Measurements from ENCODE around the gene C1D.

The C1D gene

GRCh38 chr2:68059784-68060525 is 2.8 kb downstream of the C1D start:
- H3K79me1 ChIP-seq (ENCODE audit: low read depth, low read length) = no peaks in the 10 kb centered on the region
- no peaks in the 10 kb centered on the region for H3K9me3 ChIP-seq (replicated peaks in 1 of 2; ENCODE audit: control insufficient read depth in 2 of 2, insufficient read depth in 1 of 2, low read depth in 1 of 2, low read length in 2 of 2)
- H3K27me3 ChIP-seq (ENCODE audit: control insufficient read depth in 3 of 3, insufficient read depth in 3 of 3, low read depth in 1 of 3, low read length in 3 of 3) = no peaks in the 10 kb centered on the region
- no peak overlapping the region for H2BK5ac ChIP-seq (ENCODE audit: low read length)
- no peak overlapping the region for H2BK120ac ChIP-seq (ENCODE audit: low read depth, low read length)
- H3K14ac ChIP-seq (ENCODE audit: low read length) = no peak overlapping the region
- WGBS, 2 donors (ENCODE audit: extremely low coverage in 2 of 2, insufficient read length in 2 of 2, insufficient replicate concordance in 1 of 2) = no CpG with 5 or more reads among the region's 12 CpGs
- no peak overlapping the region for H3K4ac ChIP-seq (ENCODE audit: low read length)
- no peak overlapping the region for H4K8ac ChIP-seq (ENCODE audit: low read depth, low read length)
- peaks cover 0 to 2% of the 10 kb centered on the region in 2 donors for H3K4me1 ChIP-seq (ENCODE audit: control insufficient read depth in 2 of 2, insufficient read depth in 1 of 2, low read depth in 1 of 2, low read length in 2 of 2)
- no peak overlapping the region for H3K4me3 ChIP-seq (ENCODE audit: low read length in 2 of 2)
- H3K23ac ChIP-seq (ENCODE audit: low read depth, low read length, poor library complexity) = no peak overlapping the region
- H2BK12ac ChIP-seq (ENCODE audit: low read length) = no peak overlapping the region
- no peak overlapping the region for H2BK15ac ChIP-seq (ENCODE audit: low read length)
- no peak overlapping the region for H3K27ac ChIP-seq (replicated peaks; ENCODE audit: low read length)
- H2AFZ ChIP-seq (ENCODE audit: low read length) = no peak overlapping the region
- no peak for DNase-seq (ENCODE audit: low spot score)
- no peak overlapping the region for H3K9ac ChIP-seq (ENCODE audit: low read depth, low read length, poor library complexity)
- no peak overlapping the region for H3K4me2 ChIP-seq (ENCODE audit: insufficient read depth, low read length, poor library complexity, severe bottlenecking)
- no peaks in the 10 kb centered on the region for H3K36me3 ChIP-seq (replicated peaks in 1 of 2; ENCODE audit: control insufficient read depth in 2 of 2, insufficient read depth in 2 of 2, low read length in 2 of 2)
- H3K18ac ChIP-seq (ENCODE audit: low read length) = no peak overlapping the region
- H4K91ac ChIP-seq (ENCODE audit: low read depth, low read length, poor library complexity) = no peak overlapping the region
- no peak overlapping the region for H2AK5ac ChIP-seq (ENCODE audit: low read depth, low read length)

GRCh38 chr2:68057658-68058396 is 5.0 kb downstream of the C1D start:
- Histone ChIP-seq H2AFZ (ENCODE audit: low read length) (no peak overlapping the region), H3K9ac (ENCODE audit: low read depth, low read length, poor library complexity) (no peak overlapping the region), H3K4me1 (ENCODE audit: control insufficient read depth in 2 of 2, insufficient read depth in 1 of 2, low read depth in 1 of 2, low read length in 2 of 2) (no peaks in the 10 kb centered on the region)

GRCh38 chr2:68052717-68053422 is 9.9 kb downstream of the C1D start:
- H3K4me1 ChIP-seq (ENCODE audit: control insufficient read depth in 2 of 2, insufficient read depth in 1 of 2, low read depth in 1 of 2, low read length in 2 of 2) = no peaks in the 10 kb centered on the region
- H2BK12ac ChIP-seq (ENCODE audit: low read length) = no peak overlapping the region
- DNase-seq (ENCODE audit: low spot score) = no peak
- WGBS, 2 donors (ENCODE audit: extremely low coverage in 2 of 2, insufficient read length in 2 of 2, insufficient replicate concordance in 1 of 2) = no CpG with 5 or more reads among the region's 6 CpGs
- H3K4ac ChIP-seq (ENCODE audit: low read length) = no peak overlapping the region
- no peaks in the 10 kb centered on the region for H3K36me3 ChIP-seq (replicated peaks in 1 of 2; ENCODE audit: control insufficient read depth in 2 of 2, insufficient read depth in 2 of 2, low read length in 2 of 2)
- no peak overlapping the region for H2BK15ac ChIP-seq (ENCODE audit: low read length)
- H3K9ac ChIP-seq (ENCODE audit: low read depth, low read length, poor library complexity) = no peak overlapping the region
- no peaks in the 10 kb centered on the region for H3K27me3 ChIP-seq (ENCODE audit: control insufficient read depth in 3 of 3, insufficient read depth in 3 of 3, low read depth in 1 of 3, low read length in 3 of 3)
- no peak overlapping the region for H2AK5ac ChIP-seq (ENCODE audit: low read depth, low read length)
- H3K27ac ChIP-seq (replicated peaks; ENCODE audit: low read length) = no peak overlapping the region
- H3K4me3 ChIP-seq (ENCODE audit: low read length in 2 of 2) = no peak overlapping the region
- H2AFZ ChIP-seq (ENCODE audit: low read length) = no peak overlapping the region
- no peak overlapping the region for H4K8ac ChIP-seq (ENCODE audit: low read depth, low read length)
- H3K18ac ChIP-seq (ENCODE audit: low read length) = no peak overlapping the region
- no peak overlapping the region for H3K23ac ChIP-seq (ENCODE audit: low read depth, low read length, poor library complexity)
- H3K79me1 ChIP-seq (ENCODE audit: low read depth, low read length) = peaks cover 3% of the 10 kb centered on the region
- H3K14ac ChIP-seq (ENCODE audit: low read length) = no peak overlapping the region
- H3K9me3 ChIP-seq (replicated peaks in 1 of 2; ENCODE audit: control insufficient read depth in 2 of 2, insufficient read depth in 1 of 2, low read depth in 1 of 2, low read length in 2 of 2) = no peaks in the 10 kb centered on the region
- no peak overlapping the region for H4K91ac ChIP-seq (ENCODE audit: low read depth, low read length, poor library complexity)
- H2BK120ac ChIP-seq (ENCODE audit: low read depth, low read length) = no peak overlapping the region
- no peak overlapping the region for H2BK5ac ChIP-seq (ENCODE audit: low read length)
- no peak overlapping the region for H3K4me2 ChIP-seq (ENCODE audit: insufficient read depth, low read length, poor library complexity, severe bottlenecking)

More at GRCh38 chr2:68057658-68058396, 5.0 kb downstream of the C1D start:
- H3K36me3 ChIP-seq (replicated peaks in 1 of 2; ENCODE audit: control insufficient read depth in 2 of 2, insufficient read depth in 2 of 2, low read length in 2 of 2) = no peaks in the 10 kb centered on the region
- H3K27ac ChIP-seq (replicated peaks; ENCODE audit: low read length) = no peak overlapping the region
- no peak overlapping the region for H4K91ac ChIP-seq (ENCODE audit: low read depth, low read length, poor library complexity)
- H3K4me2 ChIP-seq (ENCODE audit: insufficient read depth, low read length, poor library complexity, severe bottlenecking) = no peak overlapping the region
- no peak overlapping the region for H3K18ac ChIP-seq (ENCODE audit: low read length)
- no peak overlapping the region for H2BK12ac ChIP-seq (ENCODE audit: low read length)
- no peak overlapping the region for H4K8ac ChIP-seq (ENCODE audit: low read depth, low read length)
- no peaks in the 10 kb centered on the region for H3K9me3 ChIP-seq (replicated peaks in 1 of 2; ENCODE audit: control insufficient read depth in 2 of 2, insufficient read depth in 1 of 2, low read depth in 1 of 2, low read length in 2 of 2)
- H3K4me3 ChIP-seq (ENCODE audit: low read length in 2 of 2) = no peak overlapping the region
- peaks cover 3% of the 10 kb centered on the region for H3K79me1 ChIP-seq (ENCODE audit: low read depth, low read length)
- H3K27me3 ChIP-seq (ENCODE audit: control insufficient read depth in 3 of 3, insufficient read depth in 3 of 3, low read depth in 1 of 3, low read length in 3 of 3) = no peaks in the 10 kb centered on the region
- H2BK120ac ChIP-seq (ENCODE audit: low read depth, low read length) = no peak overlapping the region
- no CpG with 5 or more reads among the region's 3 CpGs for WGBS, 2 donors (ENCODE audit: extremely low coverage in 2 of 2, insufficient read length in 2 of 2, insufficient replicate concordance in 1 of 2)
- no peak overlapping the region for H3K4ac ChIP-seq (ENCODE audit: low read length)
- H2BK5ac ChIP-seq (ENCODE audit: low read length) = no peak overlapping the region
- H2BK15ac ChIP-seq (ENCODE audit: low read length) = no peak overlapping the region
- H2AK5ac ChIP-seq (ENCODE audit: low read depth, low read length) = no peak overlapping the region
- no peak for DNase-seq (ENCODE audit: low spot score)
- no peak overlapping the region for H3K23ac ChIP-seq (ENCODE audit: low read depth, low read length, poor library complexity)
- H3K14ac ChIP-seq (ENCODE audit: low read length) = no peak overlapping the region

- DNase-seq (ENCODE audit: low spot score) = no peak
- H2BK120ac ChIP-seq (ENCODE audit: low read depth, low read length) = no peak overlapping the region
- H2BK15ac ChIP-seq (ENCODE audit: low read length) = no peak overlapping the region
- peaks cover 3% of the 10 kb centered on the region for H3K79me1 ChIP-seq (ENCODE audit: low read depth, low read length)
- H4K91ac ChIP-seq (ENCODE audit: low read depth, low read length, poor library complexity) = no peak overlapping the region
- no peak overlapping the region for H2BK12ac ChIP-seq (ENCODE audit: low read length)
- H3K4ac ChIP-seq (ENCODE audit: low read length) = no peak overlapping the region
- no peak overlapping the region for H2AFZ ChIP-seq (ENCODE audit: low read length)
- no peak overlapping the region for H3K9ac ChIP-seq (ENCODE audit: low read depth, low read length, poor library complexity)
- H4K8ac ChIP-seq (ENCODE audit: low read depth, low read length) = no peak overlapping the region
- H3K4me2 ChIP-seq (ENCODE audit: insufficient read depth, low read length, poor library complexity, severe bottlenecking) = no peak overlapping the region
- H3K36me3 ChIP-seq (replicated peaks in 1 of 2; ENCODE audit: control insufficient read depth in 2 of 2, insufficient read depth in 2 of 2, low read length in 2 of 2) = peaks cover 0 to 9% of the 10 kb centered on the region in 2 donors
- H3K27ac ChIP-seq (replicated peaks; ENCODE audit: low read length) = no peak overlapping the region
- no peak overlapping the region for H3K4me3 ChIP-seq (ENCODE audit: low read length in 2 of 2)
- no peaks in the 10 kb centered on the region for H3K4me1 ChIP-seq (ENCODE audit: control insufficient read depth in 2 of 2, insufficient read depth in 1 of 2, low read depth in 1 of 2, low read length in 2 of 2)
- no peak overlapping the region for H3K23ac ChIP-seq (ENCODE audit: low read depth, low read length, poor library complexity)
- no peak overlapping the region for H3K18ac ChIP-seq (ENCODE audit: low read length)
- H3K27me3 ChIP-seq (ENCODE audit: control insufficient read depth in 3 of 3, insufficient read depth in 3 of 3, low read depth in 1 of 3, low read length in 3 of 3) = no peaks in the 10 kb centered on the region
- H3K9me3 ChIP-seq (replicated peaks in 1 of 2; ENCODE audit: control insufficient read depth in 2 of 2, insufficient read depth in 1 of 2, low read depth in 1 of 2, low read length in 2 of 2) = no peaks in the 10 kb centered on the region
- no CpG with 5 or more reads among the region's 2 CpGs for WGBS, 2 donors (ENCODE audit: extremely low coverage in 2 of 2, insufficient read length in 2 of 2, insufficient replicate concordance in 1 of 2)
- H2AK5ac ChIP-seq (ENCODE audit: low read depth, low read length) = no peak overlapping the region
- no peak overlapping the region for H2BK5ac ChIP-seq (ENCODE audit: low read length)
- H3K14ac ChIP-seq (ENCODE audit: low read length) = no peak overlapping the region
These were observed 12.5 kb downstream of the C1D start for GRCh38 chr2:68050353-68050752.
